Measurements from ENCODE around the gene NSUN4.
"Not testable (repeated sequence)": the region's sequence is repeated elsewhere in the genome, so short reads cannot be mapped to it uniquely, and the experiment has no call there.

NSUN4 gene

DNA sequence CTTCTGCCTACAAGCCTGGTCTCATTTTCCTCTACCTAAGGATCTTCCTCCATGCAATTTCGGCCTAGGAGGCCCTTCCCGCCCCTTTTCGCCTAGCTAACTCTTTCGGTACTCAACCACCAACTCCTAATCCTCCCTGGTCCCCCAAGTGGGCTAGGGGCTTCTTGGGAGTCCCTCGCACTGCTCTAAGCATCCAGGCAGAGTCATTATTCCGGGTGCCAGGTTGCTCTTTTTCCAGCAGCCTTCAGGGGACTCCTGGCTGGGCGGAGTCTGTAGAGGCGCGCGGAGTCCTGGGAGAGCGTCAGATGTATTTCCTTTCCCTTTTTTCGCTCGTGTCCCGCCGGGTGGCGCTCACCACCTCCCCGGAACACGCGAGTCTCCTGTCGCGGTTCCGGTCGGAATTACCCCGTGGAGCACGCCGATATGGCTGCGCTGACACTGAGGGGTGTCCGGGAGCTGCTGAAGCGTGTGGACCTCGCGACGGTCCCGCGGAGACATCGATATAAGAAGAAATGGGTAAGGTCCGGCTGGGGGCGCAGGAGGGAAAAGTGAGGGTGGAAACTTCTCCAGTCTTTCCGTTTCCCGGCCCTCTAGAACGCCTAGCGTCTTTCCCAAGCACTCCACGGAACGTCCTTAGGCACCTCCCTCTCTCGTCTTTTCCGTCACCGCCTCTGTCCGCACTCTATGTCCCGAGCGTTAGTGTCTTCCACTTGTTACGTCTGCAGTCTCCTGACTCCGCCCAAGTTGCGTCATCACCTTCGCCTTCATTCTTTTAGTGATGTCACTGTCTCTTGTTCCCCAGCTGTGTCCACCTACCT, at the start of gene NSUN4:
Gene NSUN4 (plus strand): TSS at position 404 of the 818 bp plus-strand sequence. CDS start 20 bp downstream, at position 424.
- peak; percentile 91 for DNase-seq

DNA sequence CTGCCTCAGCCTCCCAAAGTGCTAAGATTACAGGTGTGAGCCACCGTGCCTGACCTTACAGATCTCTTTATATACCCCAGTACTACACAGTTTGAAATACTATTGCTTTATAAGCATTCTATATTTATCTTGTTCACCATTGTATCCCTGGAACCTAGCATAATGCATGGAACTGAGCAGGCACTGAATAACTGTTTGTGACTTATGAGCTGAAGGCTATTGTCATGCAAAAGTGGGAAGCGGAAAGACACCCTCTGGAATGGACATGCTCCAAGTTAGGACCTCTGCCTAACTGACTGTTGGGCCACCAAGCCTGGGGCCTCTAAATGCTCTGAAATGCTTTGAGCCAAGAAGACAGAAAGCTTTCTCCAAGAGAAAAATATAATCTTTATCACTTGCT, 45.3 kb upstream of the NSUN4 start:
- DNase-seq = no peak

DNA sequence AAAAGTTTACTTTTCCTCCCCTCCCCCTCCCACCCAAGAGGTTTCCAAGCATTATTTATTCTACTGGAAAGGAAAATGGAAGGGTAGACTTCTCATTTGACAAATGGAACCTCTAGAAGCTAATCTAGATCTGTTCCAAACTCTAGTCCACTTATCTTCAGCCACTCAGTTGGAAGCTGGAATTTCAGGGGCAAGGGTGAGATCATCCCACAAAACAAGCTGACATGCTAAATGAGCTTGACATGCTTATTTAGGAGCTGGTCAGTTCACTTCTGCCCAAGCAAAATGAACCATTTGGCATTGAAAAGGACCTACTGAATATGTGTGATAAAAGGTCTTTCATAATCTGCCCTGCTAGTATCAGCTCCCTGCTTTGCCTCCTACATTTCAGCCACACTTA, 42.2 kb upstream of the NSUN4 start:
- no peak for DNase-seq

DNA sequence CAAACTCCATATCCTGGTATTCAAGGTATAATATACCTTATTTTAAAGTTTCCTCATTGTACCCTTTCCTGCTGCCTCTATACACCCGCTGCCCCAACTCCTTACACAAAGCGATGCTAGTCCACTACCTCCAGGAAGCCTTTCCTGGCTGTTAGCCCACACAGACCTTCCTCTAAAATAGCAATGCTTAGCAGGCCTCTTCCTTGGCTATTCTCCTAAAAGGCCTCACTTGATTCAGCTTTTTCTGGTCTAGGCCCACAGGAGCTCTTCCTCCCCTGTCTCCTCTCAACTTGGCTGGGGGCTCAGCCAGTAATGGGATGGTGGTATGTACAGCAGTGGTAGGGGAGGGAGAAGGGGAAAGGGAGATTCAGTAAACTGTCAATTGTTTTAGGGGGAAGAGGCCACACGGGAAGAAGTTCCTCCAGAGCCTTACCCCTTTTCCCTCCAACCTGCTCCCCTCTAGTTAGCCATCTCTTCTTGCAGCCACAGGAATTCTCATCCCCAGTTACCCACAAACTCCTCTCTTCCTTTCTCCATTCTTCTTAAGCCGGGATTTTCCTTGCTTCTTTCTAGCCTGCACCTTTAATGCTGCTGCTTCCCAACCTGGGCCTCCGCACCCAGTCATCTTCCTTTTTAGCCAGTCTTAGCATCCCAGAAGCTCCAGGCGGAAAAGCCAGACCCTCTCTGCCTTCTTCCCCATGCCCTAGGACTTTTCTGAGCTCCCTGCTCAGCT, 39.8 kb upstream of the NSUN4 start:
- no peak for DNase-seq

DNA sequence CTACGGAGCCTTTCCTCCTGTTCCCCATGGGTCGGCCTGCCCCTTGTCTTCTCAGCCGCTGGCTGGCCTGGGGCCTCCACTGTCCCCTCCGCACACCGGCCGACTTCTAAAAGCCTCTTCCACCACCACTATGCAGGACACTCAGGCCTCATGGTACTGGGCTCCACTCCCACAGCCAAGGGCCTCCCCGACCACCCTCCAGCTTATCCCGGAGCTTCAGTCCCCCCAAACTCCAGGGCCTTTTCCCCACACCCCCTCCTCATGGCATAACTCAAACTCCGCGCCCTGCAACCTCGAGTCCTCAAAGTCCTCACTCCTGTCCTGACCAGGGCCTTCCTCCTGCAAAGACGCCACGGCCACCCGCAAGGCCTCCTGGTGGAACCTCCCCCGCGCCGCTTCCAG, 39.2 kb upstream of the NSUN4 start:
- no peak for DNase-seq

DNA sequence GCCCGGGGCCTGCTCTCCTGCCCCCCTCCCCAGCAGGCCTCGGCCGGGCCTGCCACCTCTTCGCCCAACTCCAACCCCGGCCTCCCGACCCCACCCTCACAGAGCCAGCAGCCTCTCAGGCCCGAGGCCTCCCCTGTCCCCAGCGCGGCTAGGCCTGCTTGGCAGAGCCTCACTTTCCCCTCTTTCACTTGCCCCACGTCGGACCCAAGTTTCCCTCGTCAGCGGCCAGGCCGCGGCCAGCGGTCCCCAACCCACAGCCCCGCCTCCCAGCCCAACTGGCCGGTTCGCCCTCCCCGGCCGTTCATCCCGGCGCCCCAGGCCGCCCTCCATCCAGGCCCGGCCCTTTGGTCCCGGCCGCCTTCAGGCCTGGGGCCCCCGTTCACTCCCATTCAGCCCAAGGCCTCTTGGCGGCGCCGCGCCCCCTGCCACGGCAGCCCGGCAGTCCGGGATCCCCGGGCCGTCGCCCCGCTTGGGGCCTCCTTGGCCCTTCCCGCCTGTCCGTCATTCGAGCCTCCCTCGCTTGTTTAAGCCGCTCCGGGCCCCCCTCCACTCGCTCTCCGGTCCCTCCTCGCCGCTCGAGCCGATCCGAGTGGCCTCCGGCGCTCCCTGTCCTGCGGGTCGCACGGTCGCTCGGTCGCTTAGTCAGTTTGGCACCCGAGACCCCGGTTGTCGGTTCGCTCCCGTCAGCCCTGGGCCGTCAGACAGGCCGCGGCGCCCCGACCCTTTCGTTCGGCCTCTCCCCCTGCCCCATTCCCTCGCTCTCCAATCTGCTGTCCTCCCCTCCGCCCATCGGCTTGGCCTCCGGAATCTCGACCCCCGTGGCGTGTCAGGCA, 38.6 kb upstream of the NSUN4 start:
- peak; percentile 53 for DNase-seq

DNA sequence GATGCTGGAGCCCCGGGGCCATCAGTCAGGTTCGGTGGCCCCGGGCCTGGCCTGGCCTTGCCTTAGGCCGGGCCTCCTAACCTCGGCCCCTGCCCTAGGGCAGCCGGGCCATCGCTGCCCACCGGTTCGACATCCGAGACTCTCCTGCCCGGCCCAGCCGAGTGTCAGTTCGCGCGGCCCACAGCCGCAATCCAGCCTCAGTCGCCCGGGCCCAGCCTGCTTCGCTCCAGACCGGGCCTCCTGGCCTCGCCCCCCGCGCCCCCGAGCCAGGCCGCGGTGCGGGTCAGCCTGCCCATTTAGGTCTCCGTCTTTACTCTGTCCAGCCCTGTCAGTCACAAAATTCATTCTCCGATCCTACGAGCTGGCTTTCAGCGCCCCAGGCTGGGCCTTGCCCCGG, 38.0 kb upstream of the NSUN4 start:
- DNase-seq = no peak

DNA sequence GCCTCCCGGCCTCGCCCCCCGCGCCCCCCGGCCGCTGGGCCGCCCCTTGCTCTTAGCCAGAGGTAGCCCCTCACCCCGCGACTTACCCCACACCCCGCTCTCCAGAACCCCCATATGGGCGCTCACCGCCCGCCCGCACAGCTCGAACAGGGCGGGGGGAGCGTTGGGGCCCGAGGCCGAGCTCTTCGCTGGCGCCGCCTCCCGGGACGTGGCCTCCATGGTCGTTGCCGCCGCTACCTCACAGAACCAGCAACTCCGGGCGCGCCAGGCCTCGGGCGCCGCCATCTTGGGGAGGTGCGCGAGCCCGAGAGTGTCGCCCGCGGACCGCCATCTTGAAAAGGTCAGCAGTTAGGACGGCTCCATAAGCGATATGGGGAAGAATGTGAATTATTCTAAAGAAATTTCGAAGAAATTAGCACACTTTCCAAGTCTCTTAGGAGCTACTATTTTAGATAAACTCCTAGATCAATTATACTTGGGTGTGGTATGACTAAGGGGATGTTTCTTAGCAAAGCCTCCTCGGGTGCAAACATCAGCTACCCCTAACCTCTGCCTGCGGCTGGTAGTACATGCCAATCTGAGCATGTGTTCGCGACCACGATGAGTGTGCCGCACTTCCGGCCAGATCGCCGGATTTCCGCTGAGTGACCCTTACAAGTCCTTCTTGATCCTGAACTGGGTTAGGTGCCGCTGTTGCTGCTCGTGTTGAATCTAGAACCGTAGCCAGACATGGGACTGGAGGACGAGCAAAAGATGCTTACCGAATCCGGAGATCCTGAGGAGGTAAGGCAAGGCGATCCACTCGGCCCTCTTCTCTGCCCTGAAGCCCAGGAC, 37.4 kb upstream of the NSUN4 start, which contains the start of the genes LRRC41 and UQCRH:
Gene LRRC41 (minus strand): TSS at position 579 of the 834 bp plus-strand sequence. CDS start 294 bp downstream, at position 285.
Gene UQCRH (plus strand): TSS at position 661 of the 834 bp plus-strand sequence. CDS start 69 bp downstream, at position 730.
- DNase-seq = peak; percentile 92

DNA sequence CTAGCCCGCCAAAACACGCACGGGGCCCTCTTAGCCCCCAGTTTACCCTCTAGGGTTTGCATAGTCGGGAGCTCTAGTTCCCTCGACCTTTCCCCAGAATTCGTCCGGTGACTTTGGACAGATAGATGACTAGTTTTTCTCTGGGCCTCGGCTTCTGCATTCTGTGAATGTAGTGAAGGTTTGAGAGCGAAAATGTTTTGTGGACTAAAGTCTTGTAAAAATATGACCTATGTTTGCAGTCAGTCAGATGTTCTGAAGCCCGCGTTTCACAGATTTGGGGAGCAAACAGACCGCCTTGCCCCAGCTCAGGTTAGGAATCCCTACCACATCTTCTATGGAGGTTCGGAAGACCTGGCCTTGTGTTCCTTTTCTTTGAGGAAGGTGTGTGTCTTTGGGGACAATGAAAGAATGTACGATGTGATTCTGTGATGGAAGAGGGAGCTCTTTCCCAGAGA, 36.7 kb upstream of the NSUN4 start:
- DNase-seq = no peak

DNA sequence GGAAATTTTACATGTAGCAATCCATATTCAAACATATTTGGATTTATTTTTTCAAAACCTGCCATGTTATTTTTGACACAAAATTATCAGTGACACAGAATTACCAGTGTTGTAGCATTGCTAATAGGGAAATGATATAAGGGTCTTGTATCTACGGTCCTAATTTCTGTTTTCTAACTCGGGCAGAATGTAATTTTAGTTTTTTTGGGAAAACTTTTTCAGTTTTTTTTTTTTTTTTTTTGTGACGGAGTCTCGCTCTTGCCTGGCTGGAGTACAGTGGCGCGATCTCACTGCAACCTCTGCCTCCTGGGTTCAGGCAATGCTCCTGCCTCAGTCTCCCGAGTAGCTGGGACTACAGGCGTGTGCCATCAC, 34.5 kb upstream of the NSUN4 start:
- no peak for DNase-seq

DNA sequence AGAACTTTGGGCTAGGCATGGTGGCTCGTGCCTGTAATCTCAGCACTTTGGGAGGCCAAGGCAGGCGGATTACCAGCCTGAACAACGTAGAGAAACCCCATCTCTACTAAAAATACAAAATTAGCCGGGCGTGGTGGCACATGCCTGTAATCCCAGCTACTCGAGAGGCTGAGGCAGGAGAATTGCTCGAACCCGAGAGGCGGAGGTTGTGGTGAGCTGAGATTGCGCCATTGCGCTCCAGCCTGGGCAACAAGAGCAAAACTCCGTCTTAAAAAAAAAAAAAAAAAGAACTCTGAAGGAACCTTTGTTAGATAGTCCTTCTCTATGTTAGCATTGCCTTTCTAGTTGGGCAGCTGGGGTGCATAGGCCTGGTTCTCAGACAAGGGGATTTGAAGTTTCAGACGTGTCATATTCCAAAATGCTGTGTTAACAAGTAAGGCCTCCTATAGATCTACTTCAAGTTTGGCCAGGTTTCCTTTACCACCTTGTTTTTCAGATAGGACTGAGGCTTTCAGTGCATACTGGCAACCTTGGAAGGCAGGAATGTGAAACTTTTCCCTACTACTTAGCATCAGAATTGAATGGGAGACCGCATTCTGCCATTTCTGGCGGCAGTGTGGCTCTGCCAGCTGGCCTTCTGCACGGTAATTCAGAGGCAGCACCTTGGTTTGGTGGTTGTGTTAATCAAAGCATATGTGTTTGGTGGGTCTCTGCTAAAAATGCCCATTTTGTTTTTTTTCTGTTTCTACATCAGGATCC, 31.0 kb upstream of the NSUN4 start:
- DNase-seq = no peak

DNA sequence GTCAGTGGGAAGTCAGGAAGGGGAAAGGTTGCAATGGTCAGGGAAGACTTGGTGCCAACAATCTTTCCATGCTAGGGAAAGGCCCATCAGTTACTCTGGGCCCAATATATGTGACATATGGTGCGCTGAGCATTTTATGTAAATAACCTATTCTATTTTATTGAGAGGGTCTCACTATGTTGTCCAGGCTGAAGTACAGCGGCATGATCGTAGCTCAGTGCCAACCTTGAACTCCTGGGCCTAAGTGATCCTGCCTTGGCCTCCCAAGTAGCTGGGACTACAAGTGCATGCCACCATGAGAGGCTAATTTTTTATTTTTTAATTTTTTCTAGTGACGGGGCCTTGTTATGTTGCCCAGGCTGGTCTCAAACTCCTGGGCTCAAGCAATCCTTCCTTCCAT, 30.3 kb upstream of the NSUN4 start:
- no peak for DNase-seq

DNA sequence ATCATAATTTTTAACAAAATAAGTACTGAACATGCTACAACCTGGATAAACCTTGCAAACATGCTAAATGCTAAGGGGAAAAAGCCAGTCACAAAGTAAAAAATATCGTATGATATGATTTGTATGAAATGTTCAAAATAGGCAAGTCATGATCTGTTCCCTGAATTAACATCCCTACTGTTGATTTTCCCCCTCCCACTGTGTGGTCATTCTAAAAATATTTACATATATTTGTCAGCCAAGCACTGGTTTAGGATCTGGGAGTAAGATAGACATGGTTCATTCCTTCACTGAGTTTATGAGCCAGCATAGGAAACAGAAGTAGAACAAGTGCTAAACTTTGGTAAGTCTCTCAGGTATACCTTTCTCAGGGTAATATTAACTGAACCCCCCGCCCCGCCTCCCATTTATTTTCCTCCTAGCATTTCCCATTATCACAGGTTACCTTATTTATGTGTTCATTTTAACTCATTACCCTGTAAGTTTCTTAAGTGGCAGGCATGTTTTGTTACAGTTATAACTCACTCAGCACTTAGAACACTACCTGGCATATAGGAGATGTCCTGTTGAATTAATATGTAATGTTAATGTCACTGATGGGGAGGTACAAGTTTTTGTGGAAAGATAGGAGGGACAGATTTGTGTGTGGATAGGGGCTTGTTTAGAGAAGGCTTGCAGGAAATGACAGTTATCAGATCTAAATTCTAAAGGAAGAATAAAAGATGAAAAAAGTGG, 24.8 kb upstream of the NSUN4 start:
- DNase-seq = no peak

DNA sequence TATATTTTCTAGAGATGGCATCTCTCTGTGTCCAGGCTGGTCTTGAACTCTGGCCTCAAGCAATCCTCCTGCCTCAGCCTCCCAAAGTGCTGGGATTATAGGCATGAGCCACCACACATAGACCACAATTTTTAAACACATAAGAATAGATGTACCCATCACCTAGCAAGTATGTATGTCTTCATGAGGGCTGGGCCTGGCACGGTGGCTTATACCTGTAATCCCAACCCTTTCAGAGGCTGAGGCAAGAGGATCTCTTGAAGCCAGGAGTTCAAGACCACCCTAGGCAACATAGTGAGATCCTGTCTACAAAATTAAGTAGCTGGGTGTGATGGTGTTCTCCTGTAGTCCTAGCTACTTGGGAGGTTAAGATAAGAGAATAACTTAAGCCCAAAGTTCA, 23.3 kb upstream of the NSUN4 start:
- no peak for DNase-seq

DNA sequence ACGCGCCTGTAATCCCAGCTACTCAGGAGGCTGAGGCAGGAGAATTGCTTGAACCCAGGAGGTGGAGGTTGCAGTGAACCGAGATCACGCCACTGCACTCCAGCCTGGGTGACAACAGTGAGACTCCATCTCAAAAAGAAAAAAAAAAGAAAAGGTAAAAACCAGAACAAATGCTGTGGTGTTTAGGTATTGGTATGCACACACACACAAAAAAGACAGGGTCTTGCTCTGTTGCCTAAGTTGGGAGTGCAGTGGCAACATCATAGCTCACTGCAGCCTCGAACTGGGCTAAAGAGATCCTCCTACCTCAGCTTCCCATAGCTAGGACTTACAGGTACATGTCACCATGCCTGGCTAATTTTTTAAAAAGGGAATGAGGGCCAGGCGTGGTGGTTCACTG, 21.3 kb upstream of the NSUN4 start:
- not testable (repeated sequence) for DNase-seq

DNA sequence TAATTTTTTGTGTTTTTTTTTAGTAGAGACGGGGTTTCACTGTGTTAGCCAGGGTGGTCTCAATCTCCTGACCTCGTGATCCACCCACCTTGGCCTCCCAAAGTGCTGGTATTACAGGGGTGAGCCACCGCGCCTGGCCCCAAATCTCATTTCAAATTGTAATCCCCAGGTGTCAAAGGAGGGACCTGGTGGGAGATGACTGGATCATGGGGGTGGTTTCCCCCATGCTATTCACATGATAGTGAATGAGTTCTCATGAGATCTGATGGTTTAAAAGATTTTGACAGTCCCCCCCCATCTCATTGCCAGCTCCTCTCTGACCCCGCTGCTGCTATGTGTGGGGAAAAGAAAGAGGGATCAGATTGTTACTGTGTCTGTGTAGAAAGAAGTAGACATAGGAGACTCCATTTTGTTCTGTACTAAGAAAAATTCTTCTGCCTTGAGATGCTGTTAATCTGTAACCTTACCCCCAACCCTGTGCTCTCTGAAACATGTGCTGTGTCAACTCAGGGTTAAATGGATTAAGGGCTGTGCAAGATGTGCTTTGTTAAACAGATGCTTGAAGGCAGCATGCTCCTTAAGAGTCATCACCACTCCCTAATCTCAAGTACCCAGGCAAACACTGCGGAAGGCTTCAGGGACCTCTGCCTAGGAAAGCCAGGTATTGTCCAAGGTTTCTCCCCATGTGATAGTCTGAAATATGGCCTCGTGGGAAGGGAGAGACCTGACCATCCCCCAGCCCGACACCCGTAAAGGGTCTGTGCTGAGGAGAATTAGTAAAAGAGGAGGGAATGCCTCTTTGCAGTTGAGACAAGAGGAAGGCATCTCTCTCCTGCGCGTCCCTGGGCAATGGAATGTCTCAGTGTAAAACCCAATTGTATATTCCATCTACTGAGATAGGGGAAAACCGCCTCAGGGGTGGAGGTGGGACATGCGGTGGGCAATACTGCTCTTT, 20.4 kb upstream of the NSUN4 start:
- DNase-seq = not testable (repeated sequence)

DNA sequence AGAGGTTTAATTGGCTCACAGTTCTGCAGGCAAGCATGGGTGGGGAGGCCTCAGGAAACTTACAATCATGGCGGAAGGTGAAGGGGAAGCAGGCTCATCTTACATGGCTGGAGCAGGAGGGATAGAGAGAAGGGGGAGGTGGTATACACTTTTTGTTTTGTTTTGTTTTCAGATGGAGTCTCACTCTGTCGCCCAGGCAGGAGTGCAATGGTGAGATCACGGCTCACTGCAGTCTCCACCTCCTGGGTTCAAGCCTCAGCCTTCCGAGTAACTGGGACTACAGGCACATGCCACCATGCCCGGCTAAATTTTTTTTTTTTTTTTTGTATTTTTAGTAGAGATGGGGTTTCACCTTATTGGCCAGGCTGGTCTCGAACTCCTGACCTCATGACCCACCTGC, 18.4 kb upstream of the NSUN4 start:
- DNase-seq = not testable (repeated sequence)

DNA sequence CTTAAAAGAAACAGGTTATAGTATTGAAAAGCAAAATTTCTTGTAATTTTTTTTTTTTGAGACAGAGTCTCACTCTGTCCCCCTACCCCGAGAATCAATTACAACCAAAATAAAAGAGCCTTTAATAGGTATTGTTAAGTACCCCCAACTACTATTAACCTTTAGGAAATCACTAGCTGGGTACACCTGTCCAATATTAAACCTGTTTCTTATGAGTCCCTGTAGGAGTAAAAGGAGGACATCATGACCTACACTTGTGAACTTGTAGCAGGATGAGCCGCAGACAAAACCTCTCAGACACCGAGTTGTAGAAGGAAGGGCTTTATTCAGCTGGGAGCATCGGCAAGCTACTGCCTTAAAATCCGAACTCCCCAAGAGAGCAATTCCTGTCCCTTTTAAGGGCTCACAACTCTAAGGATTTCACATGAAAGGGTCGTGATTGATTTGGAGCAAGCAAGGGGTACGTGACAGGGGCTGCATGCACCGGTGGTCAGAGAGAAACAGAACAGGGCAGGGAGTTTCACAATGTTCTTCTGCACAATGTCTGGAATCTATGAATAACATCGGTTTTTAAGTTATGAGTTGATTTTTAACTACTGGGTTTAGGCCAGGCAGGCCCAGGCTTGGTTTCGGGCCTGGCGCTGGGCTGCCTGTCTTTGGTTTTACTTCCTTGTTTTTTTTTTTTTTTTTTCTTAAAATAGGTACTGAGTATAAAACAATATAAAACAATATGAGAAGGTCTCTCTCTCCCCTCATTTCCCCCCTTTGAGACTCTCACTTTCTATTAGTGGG, 15.1 kb upstream of the NSUN4 start:
- not testable (repeated sequence) for DNase-seq

Data from CD4-positive, alpha-beta T cell treated with Interleukin-15 for 1 hour (primary cell).